Measurements from ENCODE around the gene CDKAL1.

GRCh38 chr6:20604159-20604558 is 69.9 kb downstream of the CDKAL1 start:
- TF ChIP-seq, protein P1, sequence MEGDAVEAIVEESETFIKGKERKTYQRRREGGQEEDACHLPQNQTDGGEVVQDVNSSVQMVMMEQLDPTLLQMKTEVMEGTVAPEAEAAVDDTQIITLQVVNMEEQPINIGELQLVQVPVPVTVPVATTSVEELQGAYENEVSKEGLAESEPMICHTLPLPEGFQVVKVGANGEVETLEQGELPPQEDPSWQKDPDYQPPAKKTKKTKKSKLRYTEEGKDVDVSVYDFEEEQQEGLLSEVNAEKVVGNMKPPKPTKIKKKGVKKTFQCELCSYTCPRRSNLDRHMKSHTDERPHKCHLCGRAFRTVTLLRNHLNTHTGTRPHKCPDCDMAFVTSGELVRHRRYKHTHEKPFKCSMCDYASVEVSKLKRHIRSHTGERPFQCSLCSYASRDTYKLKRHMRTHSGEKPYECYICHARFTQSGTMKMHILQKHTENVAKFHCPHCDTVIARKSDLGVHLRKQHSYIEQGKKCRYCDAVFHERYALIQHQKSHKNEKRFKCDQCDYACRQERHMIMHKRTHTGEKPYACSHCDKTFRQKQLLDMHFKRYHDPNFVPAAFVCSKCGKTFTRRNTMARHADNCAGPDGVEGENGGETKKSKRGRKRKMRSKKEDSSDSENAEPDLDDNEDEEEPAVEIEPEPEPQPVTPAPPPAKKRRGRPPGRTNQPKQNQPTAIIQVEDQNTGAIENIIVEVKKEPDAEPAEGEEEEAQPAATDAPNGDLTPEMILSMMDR (IDR thresholded peaks at IDR 0.05): no peak
- TF ChIP-seq POLR2A (IDR thresholded peaks at IDR 0.05): no peak
- TF ChIP-seq POLR2AphosphoS5 (IDR thresholded peaks at IDR 0.05): no peak

Measured in prostate gland (tissue), 2 donors.